ENCODE data around the gene ZNF346. TPM values are rescaled to one million over a fixed set of nuclear protein-coding genes. Genes with fewer than 3 reads are reported as not detected.
"Not testable (repeated sequence)": the region's sequence is repeated elsewhere in the genome, so short reads cannot be mapped to it uniquely, and the experiment has no call there.

Gene ZNF346
- total RNA-seq, 2 experiments from 2014 or later: 36.6 to 42.4 TPM

DNA sequence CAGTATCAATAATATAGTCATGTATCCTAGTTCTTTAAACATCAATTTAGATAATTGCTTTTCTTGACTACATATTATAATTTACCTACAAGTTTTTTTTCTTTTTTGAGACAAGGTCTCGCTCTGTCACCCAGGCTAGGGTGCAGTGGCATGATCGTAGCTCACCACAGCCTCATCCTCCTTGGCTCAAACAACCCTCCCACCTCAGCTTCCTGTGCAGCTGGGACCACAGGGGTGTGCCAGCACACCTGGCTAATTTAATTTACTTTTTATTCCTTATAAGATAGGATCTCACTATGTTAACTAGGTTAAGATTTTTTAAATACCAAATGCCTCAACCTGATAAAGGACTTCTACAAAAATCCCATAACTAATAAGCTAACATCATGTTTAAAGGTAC is 37.0 kb upstream of the ZNF346 start:
- peaks cover 78% of the 10 kb centered on the region for H3K79me2 ChIP-seq (ENCODE audit: insufficient read depth, low read depth, low read length)
- peak overlapping the region; percentile 95 for H3K27ac ChIP-seq (ENCODE audit: low read depth, low read length, poor library complexity, severe bottlenecking)
- peaks cover 58% of the 10 kb centered on the region for H3K36me3 ChIP-seq (ENCODE audit: insufficient read depth, low read length)
- H3K9me2 ChIP-seq (ENCODE audit: insufficient read depth, low read length): no peaks in the 10 kb centered on the region
- BruUV-seq (replicated peaks): no TSS peak
- H3K4me1 ChIP-seq (ENCODE audit: insufficient read depth, low read length, poor library complexity, severe bottlenecking): peaks cover 66% of the 10 kb centered on the region
- peak overlapping the region; percentile 50 for H3K4me3 ChIP-seq (ENCODE audit: low read depth, low read length, poor library complexity, severe bottlenecking)
- peaks cover 5% of the 10 kb centered on the region; the same call in 1 of the 2 replicates for H4K20me1 ChIP-seq (ENCODE audit: insufficient read depth, low read length)
- TF ChIP-seq EZH2phosphoT487 (IDR thresholded peaks at IDR 0.05; ENCODE audit: borderline replicate concordance, low read depth, low read length): no peak
- TF ChIP-seq, protein P1, sequence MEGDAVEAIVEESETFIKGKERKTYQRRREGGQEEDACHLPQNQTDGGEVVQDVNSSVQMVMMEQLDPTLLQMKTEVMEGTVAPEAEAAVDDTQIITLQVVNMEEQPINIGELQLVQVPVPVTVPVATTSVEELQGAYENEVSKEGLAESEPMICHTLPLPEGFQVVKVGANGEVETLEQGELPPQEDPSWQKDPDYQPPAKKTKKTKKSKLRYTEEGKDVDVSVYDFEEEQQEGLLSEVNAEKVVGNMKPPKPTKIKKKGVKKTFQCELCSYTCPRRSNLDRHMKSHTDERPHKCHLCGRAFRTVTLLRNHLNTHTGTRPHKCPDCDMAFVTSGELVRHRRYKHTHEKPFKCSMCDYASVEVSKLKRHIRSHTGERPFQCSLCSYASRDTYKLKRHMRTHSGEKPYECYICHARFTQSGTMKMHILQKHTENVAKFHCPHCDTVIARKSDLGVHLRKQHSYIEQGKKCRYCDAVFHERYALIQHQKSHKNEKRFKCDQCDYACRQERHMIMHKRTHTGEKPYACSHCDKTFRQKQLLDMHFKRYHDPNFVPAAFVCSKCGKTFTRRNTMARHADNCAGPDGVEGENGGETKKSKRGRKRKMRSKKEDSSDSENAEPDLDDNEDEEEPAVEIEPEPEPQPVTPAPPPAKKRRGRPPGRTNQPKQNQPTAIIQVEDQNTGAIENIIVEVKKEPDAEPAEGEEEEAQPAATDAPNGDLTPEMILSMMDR (conservative IDR thresholded peaks at IDR 0.05; ENCODE audit: low read length): no peak
- POLR2A ChIA-PET: interaction anchor here (0.7 to 2.1 kb wide), 6 partner anchors 9 to 327 kb away, joined by 3 to 16 read pairs (median 8); no protein-coding TSS in a partner anchor
- no peak overlapping the region for H2AFZ ChIP-seq (ENCODE audit: low read length)
- DNase-seq (ENCODE audit: low spot score): peak; percentile 92
- H3K4me2 ChIP-seq (ENCODE audit: low read length): peak overlapping the region; percentile 73
- CTCF ChIA-PET (ENCODE audit: unreplicated experiment): no interaction called here
- intact Hi-C loops (cut with micrococcal nuclease; ENCODE audit: unreplicated experiment): loop anchor here (1.0 kb wide), 2 partner anchors 9 to 21 kb away; partner anchors contain the start of gene UIMC1
- peaks cover 3% of the 10 kb centered on the region; the same call in 1 of the 2 replicates for H3K9me3 ChIP-seq (ENCODE audit: low read length)

DNA sequence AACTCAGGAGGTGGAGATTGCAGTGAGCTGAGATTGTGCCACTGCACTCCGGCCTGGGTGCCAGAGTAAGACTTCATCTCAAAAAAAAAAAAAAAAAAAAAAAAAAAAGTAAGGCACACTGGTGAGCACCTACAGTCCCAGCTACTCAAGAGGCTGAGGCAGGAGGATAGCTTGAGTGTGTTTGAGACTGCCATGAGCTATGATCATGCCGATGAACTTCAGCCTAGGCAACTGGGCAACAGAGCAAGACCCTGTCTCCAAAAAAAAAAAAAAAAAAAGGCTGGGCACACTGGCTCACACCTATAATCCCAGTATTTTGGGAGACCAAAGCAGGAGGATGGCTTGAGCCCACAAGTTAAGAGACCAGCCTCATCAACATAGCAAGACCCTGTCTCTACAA is 36.2 kb upstream of the ZNF346 start:
- no TSS peak for BruUV-seq (replicated peaks)
- Histone ChIP-seq H2AFZ (ENCODE audit: low read length) (no peak overlapping the region), H3K4me2 (ENCODE audit: low read length) (peak overlapping the region; percentile 73), H3K79me2 (ENCODE audit: insufficient read depth, low read depth, low read length) (peaks cover 85% of the 10 kb centered on the region), H3K27ac (ENCODE audit: low read depth, low read length, poor library complexity, severe bottlenecking) (peak overlapping the region; percentile 95), H4K20me1 (ENCODE audit: insufficient read depth, low read length) (peaks cover 5% of the 10 kb centered on the region; the same call in 1 of the 2 replicates), H3K9me3 (ENCODE audit: low read length) (peaks cover 3% of the 10 kb centered on the region; the same call in 1 of the 2 replicates), H3K4me1 (ENCODE audit: insufficient read depth, low read length, poor library complexity, severe bottlenecking) (peaks cover 68% of the 10 kb centered on the region), H3K4me3 (ENCODE audit: low read depth, low read length, poor library complexity, severe bottlenecking) (no peak overlapping the region), H3K36me3 (ENCODE audit: insufficient read depth, low read length) (peaks cover 53% of the 10 kb centered on the region), H3K9me2 (ENCODE audit: insufficient read depth, low read length) (no peaks in the 10 kb centered on the region)
- intact Hi-C loops (cut with micrococcal nuclease; ENCODE audit: unreplicated experiment): no loop called here
- TF ChIP-seq, protein P1 (conservative IDR thresholded peaks at IDR 0.05; ENCODE audit: low read length): no peak
- TF ChIP-seq EZH2phosphoT487 (IDR thresholded peaks at IDR 0.05; ENCODE audit: borderline replicate concordance, low read depth, low read length): no peak
- CTCF ChIA-PET (ENCODE audit: unreplicated experiment): no interaction called here
- POLR2A ChIA-PET: interaction anchor here (0.6 to 2.1 kb wide), 13 partner anchors 9 to 1740 kb away, joined by 3 to 16 read pairs (median 6); no protein-coding TSS in a partner anchor
- peak; percentile 29 for DNase-seq (ENCODE audit: low spot score)

- POLR2A ChIA-PET: interaction anchor here (1.8 kb wide), 1 partner anchor 16 kb away, joined by 7 read pairs; no protein-coding TSS in a partner anchor
Measured at GRCh38 chr5:176987583-176987982, 34.9 kb upstream of the ZNF346 start.

GRCh38 chr5:176993081-176993480 is 29.4 kb upstream of the ZNF346 start:
- Histone ChIP-seq H3K4me2 (ENCODE audit: low read length) (peak overlapping the region; percentile 0; the same call in 1 of the 2 replicates), H3K4me1 (ENCODE audit: insufficient read depth, low read length, poor library complexity, severe bottlenecking) (peaks cover 87% of the 10 kb centered on the region), H3K27ac (ENCODE audit: low read depth, low read length, poor library complexity, severe bottlenecking) (peak overlapping the region; percentile 92), H3K36me3 (ENCODE audit: insufficient read depth, low read length) (peaks cover 32% of the 10 kb centered on the region), H4K20me1 (ENCODE audit: insufficient read depth, low read length) (peaks cover 13% of the 10 kb centered on the region), H3K9me3 (ENCODE audit: low read length) (peaks cover 12% of the 10 kb centered on the region; the same call in 1 of the 2 replicates), H3K79me2 (ENCODE audit: insufficient read depth, low read depth, low read length) (peaks cover 100% of the 10 kb centered on the region)
- CTCF ChIA-PET (ENCODE audit: unreplicated experiment); H3K9me2 ChIP-seq (ENCODE audit: insufficient read depth, low read length); H2AFZ ChIP-seq (ENCODE audit: low read length); H3K4me3 ChIP-seq (ENCODE audit: low read depth, low read length, poor library complexity, severe bottlenecking); BruUV-seq (replicated peaks); DNase-seq (ENCODE audit: low spot score): not testable (repeated sequence)
- POLR2A ChIA-PET: interaction anchor here (0.7 to 2.9 kb wide), 3 partner anchors 12 to 465 kb away, joined by 3 to 16 read pairs (median 3); partner anchors contain the start of gene ZNF346
- intact Hi-C loops (cut with micrococcal nuclease; ENCODE audit: unreplicated experiment): loop anchor here (10.0 kb wide), 2 partner anchors 312 to 548 kb away; partner anchors contain the start of genes FAF2, PRELID1 and RAB24

More at GRCh38 chr5:176987583-176987982, 34.9 kb upstream of the ZNF346 start:
- intact Hi-C loops (cut with micrococcal nuclease; ENCODE audit: unreplicated experiment): no loop called here
- Histone ChIP-seq H2AFZ (ENCODE audit: low read length) (no peak overlapping the region), H3K9me2 (ENCODE audit: insufficient read depth, low read length) (no peaks in the 10 kb centered on the region), H3K4me1 (ENCODE audit: insufficient read depth, low read length, poor library complexity, severe bottlenecking) (peaks cover 68% of the 10 kb centered on the region), H3K4me3 (ENCODE audit: low read depth, low read length, poor library complexity, severe bottlenecking) (peak overlapping the region; percentile 1), H3K79me2 (ENCODE audit: insufficient read depth, low read depth, low read length) (peaks cover 85% of the 10 kb centered on the region), H3K4me2 (ENCODE audit: low read length) (peak overlapping the region; percentile 73), H3K36me3 (ENCODE audit: insufficient read depth, low read length) (peaks cover 50% of the 10 kb centered on the region), H4K20me1 (ENCODE audit: insufficient read depth, low read length) (no peaks in the 10 kb centered on the region), H3K9me3 (ENCODE audit: low read length) (peaks cover 12% of the 10 kb centered on the region; the same call in 1 of the 2 replicates), H3K27ac (ENCODE audit: low read depth, low read length, poor library complexity, severe bottlenecking) (peak overlapping the region; percentile 95)
- no peak for DNase-seq (ENCODE audit: low spot score)
- no peak for TF ChIP-seq EZH2phosphoT487 (IDR thresholded peaks at IDR 0.05; ENCODE audit: borderline replicate concordance, low read depth, low read length)
- no TSS peak for BruUV-seq (replicated peaks)
- CTCF ChIA-PET (ENCODE audit: unreplicated experiment): no interaction called here
